ENCODE data around the gene ENTPD6. TPM values are rescaled to one million over a fixed set of nuclear protein-coding genes. Genes with fewer than 3 reads are reported as not detected.

The ENTPD6 gene
- polyA plus RNA-seq, 1 donor from 2014 or later = 143 TPM

DNA sequence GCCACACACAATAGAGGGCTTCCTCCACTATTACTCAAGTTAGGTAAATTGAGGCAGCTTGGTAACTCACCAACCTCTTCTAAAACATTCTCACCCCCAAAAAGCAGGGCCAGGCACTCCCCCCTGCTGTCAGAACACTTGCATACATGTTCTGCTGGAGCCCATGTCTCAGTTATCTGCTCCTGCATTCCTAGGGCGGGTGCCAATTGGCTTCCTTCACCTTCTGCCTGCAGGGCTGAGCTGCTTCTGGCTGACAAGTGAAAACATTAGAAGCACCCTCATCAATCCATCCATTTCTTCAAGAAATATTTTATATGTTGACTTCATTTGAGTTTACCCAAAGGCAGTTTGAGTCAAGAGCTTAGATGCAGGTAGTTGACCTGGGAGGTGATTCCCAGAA, 4.5 kb upstream of the ENTPD6 start:
- no peaks in the 10 kb centered on the region for H3K36me3 ChIP-seq (ENCODE audit: insufficient read depth, low read length)
- no peak overlapping the region for H2AFZ ChIP-seq (ENCODE audit: low read depth, low read length)

GRCh38 chr20:25191689-25192088, 3.8 kb upstream of the ENTPD6 start:
- Histone ChIP-seq H3K9me2 (ENCODE audit: insufficient read depth, low read length) (no peaks in the 10 kb centered on the region), H3K79me2 (replicated peaks; ENCODE audit: insufficient read depth, low read length) (peaks cover 10% of the 10 kb centered on the region), H3K4me3 (ENCODE audit: low read length) (no peak overlapping the region), H3K9me3 (ENCODE audit: low read length) (no peaks in the 10 kb centered on the region), H3K36me3 (ENCODE audit: insufficient read depth, low read length) (no peaks in the 10 kb centered on the region), H2AFZ (ENCODE audit: low read depth, low read length) (no peak overlapping the region), H3K27me3 (ENCODE audit: insufficient read depth, low read depth, low read length) (no peaks in the 10 kb centered on the region), H3K9ac (ENCODE audit: low read length) (no peak overlapping the region), H3K27ac (ENCODE audit: low read length) (no peak overlapping the region), H3F3A (ENCODE audit: insufficient read depth, low read length, poor library complexity, severe bottlenecking) (no peaks in the 10 kb centered on the region), H4K20me1 (ENCODE audit: insufficient read depth) (no peaks in the 10 kb centered on the region), H3K4me2 (ENCODE audit: low read length) (no peak overlapping the region)
- TF ChIP-seq POLR2AphosphoS5 (IDR thresholded peaks at IDR 0.05) = no peak
- no peak for TF ChIP-seq CTCF (IDR thresholded peaks at IDR 0.05; ENCODE audit: poor library complexity, severe bottlenecking)
- no peak for TF ChIP-seq REST (IDR thresholded peaks at IDR 0.05; ENCODE audit: borderline replicate concordance)
- no peak for TF ChIP-seq RAD21 (conservative IDR thresholded peaks at IDR 0.05)
- no peak for TF ChIP-seq EZH2 (IDR thresholded peaks at IDR 0.05; ENCODE audit: borderline replicate concordance, insufficient read depth, low read length, poor library complexity, severe bottlenecking)
- TF ChIP-seq EP300 (conservative IDR thresholded peaks at IDR 0.05; ENCODE audit: poor library complexity, severe bottlenecking) = no peak
- no peak for TF ChIP-seq TAF1 (IDR thresholded peaks at IDR 0.05; ENCODE audit: low read depth)
- TF ChIP-seq SMC3 (conservative IDR thresholded peaks at IDR 0.05; ENCODE audit: poor library complexity) = no peak

More for the DNA sequence above, 4.5 kb upstream of the ENTPD6 start:
- H3K9me3 ChIP-seq (ENCODE audit: low read length) = no peaks in the 10 kb centered on the region
- no peaks in the 10 kb centered on the region for H3K9me2 ChIP-seq (ENCODE audit: insufficient read depth, low read length)
- no peaks in the 10 kb centered on the region for H3K27me3 ChIP-seq (ENCODE audit: insufficient read depth, low read depth, low read length)
- H4K20me1 ChIP-seq (ENCODE audit: insufficient read depth) = no peaks in the 10 kb centered on the region
- H3K9ac ChIP-seq (ENCODE audit: low read length) = no peak overlapping the region
- TF ChIP-seq EZH2 (IDR thresholded peaks at IDR 0.05; ENCODE audit: borderline replicate concordance, insufficient read depth, low read length, poor library complexity, severe bottlenecking) = no peak
- TF ChIP-seq CTCF (IDR thresholded peaks at IDR 0.05; ENCODE audit: poor library complexity, severe bottlenecking) = no peak
- TF ChIP-seq MXI1 (conservative IDR thresholded peaks at IDR 0.05; ENCODE audit: poor library complexity, severe bottlenecking) = no peak
- TF ChIP-seq REST (IDR thresholded peaks at IDR 0.05; ENCODE audit: borderline replicate concordance) = no peak
- TF ChIP-seq TAF1 (IDR thresholded peaks at IDR 0.05; ENCODE audit: low read depth) = no peak
- TF ChIP-seq POLR2AphosphoS5 (IDR thresholded peaks at IDR 0.05) = no peak
- H3K4me2 ChIP-seq (ENCODE audit: low read length) = no peak overlapping the region
- no peaks in the 10 kb centered on the region for H3F3A ChIP-seq (ENCODE audit: insufficient read depth, low read length, poor library complexity, severe bottlenecking)
- H3K4me3 ChIP-seq (ENCODE audit: low read length) = no peak overlapping the region
- H3K79me2 ChIP-seq (replicated peaks; ENCODE audit: insufficient read depth, low read length) = peaks cover 3% of the 10 kb centered on the region
- no peak overlapping the region for H3K27ac ChIP-seq (ENCODE audit: low read length)
